ENCODE measurements around the gene ZNF207.

GRCh38 chr17:32383926-32384434 lies 34.0 kb downstream of the ZNF207 start:
- no peak for TF ChIP-seq CTCF (conservative IDR thresholded peaks at IDR 0.05; ENCODE audit: low read depth, low read length)
- TF ChIP-seq EZH2 (IDR thresholded peaks at IDR 0.05; ENCODE audit: borderline replicate concordance, low read depth, low read length, poor library complexity, severe bottlenecking) = no peak
